GM18505 (cell line): ENCODE results near the gene NUP214.
A peak's percentile ranks its signal among the peaks of the same experiment; 100 is the strongest.
"Not testable (repeated sequence)": the region's sequence is repeated elsewhere in the genome, so short reads cannot be mapped to it uniquely, and the experiment has no call there.

Experiments used
- ATAC-seq: cut with Tn5 transposase; IDR thresholded peaks from one replicate; pipeline ENCODE4 v1.9.1; 2021; ENCODE audit not compliant: unreplicated experiment
- POLR2A ChIP-seq: IDR thresholded peaks from 4 replicates; pipeline ENCODE4 v1.6.1; 2011; ENCODE audit warnings: borderline replicate concordance; ENCODE audit not compliant: insufficient read depth, insufficient read length; ENCODE audit errors: extremely low read depth

Gene NUP214

GRCh38 chr9:131236761-131237160, 111.4 kb downstream of the NUP214 start:
- ATAC-seq: no peak

DNA sequence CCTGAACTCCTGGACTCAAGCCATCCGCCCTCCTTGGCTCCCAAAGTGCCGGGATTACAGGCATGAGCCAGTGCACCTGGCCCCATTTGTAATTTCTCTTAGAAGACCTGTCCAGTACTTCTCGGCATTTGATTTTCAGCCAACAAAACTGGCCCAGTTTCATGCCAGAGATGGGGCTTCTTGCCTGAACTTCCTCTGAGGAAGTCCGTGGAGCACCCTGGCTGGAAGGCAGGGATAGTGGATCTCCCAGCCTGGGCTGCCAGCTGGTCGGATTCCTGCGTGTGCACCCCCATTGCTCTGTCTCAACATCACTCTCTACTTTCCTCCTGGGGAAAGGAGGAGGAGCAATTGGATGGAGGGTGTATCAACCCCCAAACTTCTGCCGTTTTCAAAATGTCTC, 111.9 kb downstream of the NUP214 start:
- ATAC-seq: no peak

More at GRCh38 chr9:131236761-131237160, 111.4 kb downstream of the NUP214 start:
- no peak for TF ChIP-seq POLR2A

DNA sequence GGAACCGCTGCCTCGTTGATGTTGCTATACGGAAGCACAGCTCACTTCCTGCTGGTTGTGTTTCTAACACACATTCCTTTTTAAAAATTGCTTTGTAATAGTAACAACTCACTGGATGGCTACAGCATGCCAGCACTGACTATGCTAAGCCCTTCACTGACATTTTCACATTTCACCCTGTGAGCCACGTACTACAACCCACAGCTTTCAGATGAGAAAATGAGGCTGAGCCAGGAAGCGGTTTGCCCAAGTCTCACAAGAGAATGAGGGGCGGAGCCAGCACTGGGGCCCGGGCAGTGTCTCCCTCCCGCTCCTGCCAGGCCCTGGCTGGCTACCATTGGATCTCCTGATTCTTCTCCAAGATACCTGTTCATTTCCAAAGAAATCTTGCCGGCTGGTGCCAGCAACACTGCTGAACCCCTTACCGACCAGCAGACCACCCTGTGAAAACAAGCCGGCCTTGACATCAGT, 112.6 kb downstream of the NUP214 start:
- no peak for ATAC-seq
- peak; percentile 83 for TF ChIP-seq POLR2A

More for the DNA sequence above, 111.9 kb downstream of the NUP214 start:
- no peak for TF ChIP-seq POLR2A

DNA sequence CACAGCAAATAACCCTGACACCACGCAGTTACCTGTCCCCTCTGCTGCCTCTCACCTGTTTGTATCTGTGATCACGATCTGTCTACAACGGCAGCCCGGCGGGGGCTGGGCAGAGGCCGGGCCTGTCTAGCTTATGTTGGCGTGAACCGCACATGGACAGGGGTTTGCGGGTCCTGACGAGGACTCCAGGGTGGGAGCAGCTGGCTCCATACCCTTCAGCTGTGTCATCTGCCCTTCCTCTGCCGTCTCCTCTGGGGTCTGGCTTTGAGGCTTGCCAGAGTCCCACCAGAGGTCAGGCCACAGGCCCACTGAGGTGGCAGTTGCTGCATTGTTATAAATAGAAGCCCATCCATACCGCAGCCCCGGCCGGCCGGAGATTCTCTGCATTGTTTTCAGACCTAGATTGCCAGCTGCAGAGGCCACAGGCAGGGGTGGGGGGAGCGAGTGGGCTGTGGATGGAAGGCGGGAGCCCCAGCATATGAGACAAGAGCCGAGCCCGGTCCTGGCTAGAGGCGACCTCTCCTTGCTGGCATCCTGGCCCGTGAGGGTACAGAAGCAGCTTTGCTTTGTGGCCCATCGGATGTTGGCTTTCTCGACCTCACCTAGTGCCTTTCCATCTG, 113.1 kb downstream of the NUP214 start:
- TF ChIP-seq POLR2A: no peak
- no peak for ATAC-seq

GRCh38 chr9:131239161-131239975, 114.0 kb downstream of the NUP214 start:
- TF ChIP-seq POLR2A: no peak
- no peak for ATAC-seq

DNA sequence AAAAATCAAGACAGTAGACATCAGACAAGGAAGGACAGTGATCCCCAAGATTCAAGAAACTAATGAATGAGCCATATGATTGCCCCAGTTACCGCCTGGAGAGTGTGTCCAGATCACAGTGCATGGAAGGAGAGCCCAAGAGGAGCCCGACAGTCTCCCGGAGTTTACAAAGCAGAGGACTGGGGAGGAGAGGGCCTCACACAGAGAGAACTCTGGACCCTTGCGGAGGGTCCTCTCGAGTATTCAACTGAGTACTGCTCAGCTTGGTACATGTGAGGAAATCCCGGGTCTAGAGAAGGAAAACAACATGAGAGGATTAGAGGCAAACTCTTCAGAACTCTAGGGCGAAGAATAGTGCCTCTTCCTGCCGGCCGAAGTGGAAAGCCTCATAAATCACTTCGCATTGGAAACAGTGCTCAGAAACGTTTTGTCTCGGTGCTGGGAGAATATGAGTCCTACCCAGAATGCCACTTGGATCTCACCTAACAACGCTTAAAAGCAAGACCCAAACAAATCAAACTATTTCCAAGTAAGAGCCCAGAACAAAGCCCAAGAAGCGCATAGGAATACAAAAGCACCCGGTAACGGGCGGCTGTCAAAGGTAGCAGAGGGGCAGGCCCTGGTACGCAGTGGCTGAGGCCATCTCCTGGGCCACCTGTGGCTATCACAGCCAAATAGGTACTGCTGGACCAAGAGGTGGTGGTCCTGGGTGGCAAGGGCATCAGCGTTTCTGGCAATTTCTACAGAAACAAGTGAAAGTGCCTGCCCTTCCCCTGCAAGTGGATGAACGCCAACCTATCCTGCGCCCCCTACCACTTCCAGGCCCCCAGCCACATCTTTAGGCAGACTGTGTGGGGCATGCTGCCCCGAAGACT, 114.9 kb downstream of the NUP214 start:
- no peak for ATAC-seq
- no peak for TF ChIP-seq POLR2A

- ATAC-seq: not testable (repeated sequence)
Observed at GRCh38 chr9:131244331-131244730, 118.9 kb downstream of the NUP214 start.

- no peak for ATAC-seq
- no peak for TF ChIP-seq POLR2A
Observed at GRCh38 chr9:131246618-131247017, 121.2 kb downstream of the NUP214 start.

GRCh38 chr9:131252120-131252519, 126.7 kb downstream of the NUP214 start:
- peak; percentile 3 for ATAC-seq
- TF ChIP-seq POLR2A: no peak

- no peak for ATAC-seq
- TF ChIP-seq POLR2A: no peak
Observed at GRCh38 chr9:131253891-131254491, 128.6 kb downstream of the NUP214 start.

DNA sequence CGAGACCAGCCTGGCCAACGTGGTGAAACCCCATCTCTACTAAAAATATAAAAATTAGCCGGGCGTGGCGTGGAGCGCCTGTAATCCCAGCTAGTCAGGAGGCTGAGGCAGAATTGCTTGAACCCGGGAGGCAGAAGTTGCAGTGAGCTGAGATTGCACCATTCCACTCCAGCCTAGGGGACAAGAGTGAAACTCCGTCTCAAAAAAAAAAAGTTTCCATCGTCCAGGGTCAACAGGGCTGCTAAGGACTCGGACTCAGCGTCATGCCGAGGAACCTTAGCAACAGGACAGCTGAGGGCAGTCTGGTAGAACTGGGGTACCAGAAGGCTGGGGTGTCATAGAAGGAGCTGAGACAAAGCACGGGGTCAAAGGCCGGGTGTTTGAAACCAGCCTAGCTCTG, 129.2 kb downstream of the NUP214 start:
- TF ChIP-seq POLR2A: no peak
- ATAC-seq: no peak

- no peak for TF ChIP-seq POLR2A
- ATAC-seq: no peak
Observed at GRCh38 chr9:131255676-131256197, 130.4 kb downstream of the NUP214 start.

- no peak for TF ChIP-seq POLR2A
- no peak for ATAC-seq
Observed at GRCh38 chr9:131257266-131258025, 132.1 kb downstream of the NUP214 start.

- no peak for ATAC-seq
- TF ChIP-seq POLR2A: no peak
Observed at GRCh38 chr9:131258186-131258585, 132.8 kb downstream of the NUP214 start.
